B cell (primary cell): ENCODE results near the gene BLM. TPM values are rescaled to one million over a fixed set of nuclear protein-coding genes. Genes with fewer than 3 reads are reported as not detected.

Experiments
- ATAC-seq: fragments of 200-7000 bp; cut with Tn5 transposase; one replicate; pipeline ENCODE4 v1.10.0; 2021; ENCODE audit warnings: low read depth, mild to moderate bottlenecking, moderate number of reproducible peaks, moderate library complexity
- CTCF ChIA-PET: fragments of 350-600 bp; sonication (Branson Sonifier 250); formaldehyde crosslinking; loops from one replicate; lab custom pipeline; 2021; ENCODE audit warnings: antibody characterized with exemption, inconsistent platforms; lab: Charles Lee
- POLR2A ChIA-PET: fragments of 350-600 bp; sonication (Branson Sonifier 250); formaldehyde crosslinking; loops from one replicate; lab custom pipeline; 2021; ENCODE audit warnings: antibody characterized with exemption; lab: Charles Lee
- DNase-seq: peaks from one replicate; pipeline ENCODE4 v3.0.0; 2013
- H2AFZ ChIP-seq: 2 replicates; pipeline ENCODE4 v1.6.1; 2012; ENCODE audit warnings: mild to moderate bottlenecking, low read depth, low read length; ENCODE audit not compliant: insufficient read depth, poor library complexity, severe bottlenecking
- H3K27ac ChIP-seq, 2 donors: 1 replicate in 1 of 2; 2 replicates in 1 of 2; pipeline ENCODE4 v1.5.1; 2012 to 2013; ENCODE audit warnings: low read length in 2 of 2, mild to moderate bottlenecking in 2 of 2, moderate library complexity in 1 of 2
- H3K27me3 ChIP-seq, 4 experiments: fragments of 200-600 bp in 1 of 4; sonication (generic) in 1 of 4; replicated peaks in 1 of 4; 1 replicate in 2 of 4; 2 replicates in 2 of 4; pipeline versions ENCODE4 v1.6.1 to v1.7.0; 2013 to 2016; ENCODE audit warnings: low read length in 3 of 4, mild to moderate bottlenecking in 2 of 4, mixed read lengths in 1 of 4, moderate library complexity in 1 of 4; ENCODE audit not compliant: insufficient read depth in 4 of 4, control insufficient read depth in 3 of 4; ENCODE audit errors: control extremely low read depth in 1 of 4
- H3K36me3 ChIP-seq, 2 experiments: replicated peaks in 1 of 2; 1 replicate in 1 of 2; 2 replicates in 1 of 2; pipeline versions ENCODE4 v1.6.1 to v1.7.1; 2013; ENCODE audit warnings: low read length in 1 of 2; ENCODE audit not compliant: insufficient read depth in 2 of 2, control insufficient read depth in 1 of 2; ENCODE audit errors: control extremely low read depth in 1 of 2, extremely low read depth in 1 of 2
- H3K4me1 ChIP-seq, 2 donors: fragments of 200-600 bp in 1 of 2; sonication (generic) in 1 of 2; 1 replicate in 1 of 2; 2 replicates in 1 of 2; pipeline versions ENCODE4 v1.5.1 to v1.6.1; 2013 to 2017; ENCODE audit warnings: low read length in 2 of 2; ENCODE audit not compliant: control insufficient read depth in 2 of 2, insufficient read depth in 2 of 2
- H3K4me2 ChIP-seq: replicated peaks from 2 replicates; pipeline ENCODE3; 2012; ENCODE audit warnings: mild to moderate bottlenecking, low read depth, low read length; ENCODE audit not compliant: poor library complexity, severe bottlenecking
- H3K4me3 ChIP-seq, 5 experiments: fragments of 200-600 bp in 1 of 5; sonication (generic) in 1 of 5; 1 replicate in 3 of 5; 2 replicates in 2 of 5; pipeline versions ENCODE4 v1.5.1 to v1.7.0; 2011 to 2016; ENCODE audit warnings: low read length in 4 of 5, mild to moderate bottlenecking in 4 of 5, low read depth in 2 of 5, control low read depth in 1 of 5, moderate library complexity in 1 of 5; ENCODE audit not compliant: insufficient read depth in 1 of 5; ENCODE audit errors: control extremely low read depth in 1 of 5, extremely low read depth in 1 of 5
- H3K79me2 ChIP-seq: fragments of 200-600 bp; sonication (generic); one replicate; pipeline ENCODE4 v1.6.0; 2016; ENCODE audit warnings: low read length; ENCODE audit not compliant: control insufficient read depth, insufficient read depth
- H3K9ac ChIP-seq: fragments of 200-600 bp; sonication (generic); 2 replicates; pipeline ENCODE4 v1.6.1; 2017; ENCODE audit warnings: mild to moderate bottlenecking, low read length, moderate library complexity
- H3K9me3 ChIP-seq, 3 donors: one replicate each; pipeline versions ENCODE4 v1.6.1 to v1.7.1; 2013; ENCODE audit warnings: low read length in 2 of 3; ENCODE audit not compliant: control insufficient read depth in 2 of 3, insufficient read depth in 1 of 3; ENCODE audit errors: control extremely low read depth in 1 of 3
- H4K20me1 ChIP-seq: 2 replicates; pipeline ENCODE4 v1.6.0; 2012; ENCODE audit warnings: mild to moderate bottlenecking, low read length; ENCODE audit not compliant: insufficient read depth, control insufficient read depth, poor library complexity, severe bottlenecking
- H3K27ac Mint-ChIP-seq: one replicate; pipeline ENCODE4 v1.8.0; 2021; ENCODE audit warnings: mixed read lengths
- H3K27me3 Mint-ChIP-seq: one replicate; pipeline ENCODE4 v1.8.0; 2021; ENCODE audit warnings: mixed read lengths
- H3K4me1 Mint-ChIP-seq: one replicate; pipeline ENCODE4 v1.8.0; 2021; ENCODE audit warnings: mixed read lengths
- H3K4me3 Mint-ChIP-seq: one replicate; pipeline ENCODE4 v1.8.0; 2021; ENCODE audit warnings: mixed read lengths
- H3K9me3 Mint-ChIP-seq: one replicate; pipeline ENCODE4 v1.8.0; 2022; ENCODE audit warnings: mixed read lengths; ENCODE audit not compliant: insufficient read depth
- CTCF ChIP-seq: fragments of 200-600 bp; IDR thresholded peaks from one replicate; pipeline ENCODE4 v1.8.0; 2022; ENCODE audit warnings: antibody characterized with exemption, mild to moderate bottlenecking
- EZH2 ChIP-seq: IDR thresholded peaks from 2 replicates; pipeline ENCODE4 v1.6.1; 2012; ENCODE audit warnings: borderline replicate concordance, low read depth, mild to moderate bottlenecking, moderate library complexity, low read length; ENCODE audit not compliant: insufficient read depth, poor library complexity, severe bottlenecking
- WGBS: methylation state at CpG from one replicate; pipeline ENCODE4 v1.1.5; 2013; ENCODE audit warnings: missing lambda C conversion rate; ENCODE audit not compliant: insufficient coverage; 5-methylcytosine and 5-hydroxymethylcytosine counted together
- intact Hi-C: fragments of 100-400 bp; cut with micrococcal nuclease; formaldehyde crosslinking; loops from one replicate; pipeline ENCODE4 v1.10.0; 2022
- polyA plus RNA-seq: library from polyadenylated mRNA; depleted of rRNA; stranded (reverse); fragments of >200 nt; gene quantifications from 2 replicates; pipeline ENCODE4 v1.2.3, GENCODE V29; 2012
- total RNA-seq, 2 donors: library from RNA; stranded (reverse); fragments of 120-200 nt in 1 of 2; gene quantifications; 1 replicate in 1 of 2; 2 replicates in 1 of 2; pipeline versions ENCODE4 v1.2.3 to v1.2.4, GENCODE V29; 2013 to 2022

Gene BLM
- total and polyA plus RNA-seq, 2 donors (not counting 1 experiment from before 2014, with no cell fraction given), result 5.2 to 17.4 TPM

- intact Hi-C loops, result no loop called here
- Histone ChIP-seq H3K27me3 (no peaks in the 10 kb centered on the region), H2AFZ (no peak overlapping the region), H3K4me1 (peaks cover 18 to 20% of the 10 kb centered on the region in 2 donors), H3K27ac (no peak overlapping the region), H3K36me3 (no peaks in the 10 kb centered on the region), H3K4me2 (no peak overlapping the region), H4K20me1 (no peaks in the 10 kb centered on the region), H3K79me2 (no peaks in the 10 kb centered on the region), H3K9ac (no peak overlapping the region), H3K9me3 (peaks cover 0 to 12% (median 0%) of the 10 kb centered on the region in 3 donors), H3K4me3 (no peak overlapping the region)
- TF ChIP-seq EZH2 (no peak), CTCF (no peak)
- POLR2A ChIA-PET, result interaction anchor here (0.8 kb wide), 1 partner anchor 13 kb away, joined by 3 read pairs; no protein-coding TSS in a partner anchor
- ATAC-seq, result no peak
- Mint-ChIP-seq H3K9me3 (no peaks in the 10 kb centered on the region), H3K27me3 (peaks cover 3% of the 10 kb centered on the region), H3K27ac (no peak overlapping the region), H3K4me3 (no peak overlapping the region), H3K4me1 (peaks cover 22% of the 10 kb centered on the region)
- WGBS, result 100% methylated on average over 1 of the region's 6 CpGs
- CTCF ChIA-PET, result interaction anchor here (1.1 to 3.0 kb wide), 3 partner anchors 12 to 69 kb away, joined by 3 to 11 read pairs (median 3); no protein-coding TSS in a partner anchor
- no peak for DNase-seq
Observed at GRCh38 chr15:90829126-90829525, 112.0 kb downstream of the BLM start.

- intact Hi-C loops, result no loop called here
- ChIA-PET CTCF (interaction anchor here (0.7 to 3.0 kb wide), 4 partner anchors 13 to 68 kb away, joined by 3 to 11 read pairs (median 4); no protein-coding TSS in a partner anchor), POLR2A (interaction anchor here (0.7 to 1.3 kb wide), 5 partner anchors 8 to 537 kb away, joined by 3 to 7 read pairs (median 3); no protein-coding TSS in a partner anchor)
- no peaks in the 10 kb centered on the region for H3K27me3 ChIP-seq
- peak; percentile 70 for ATAC-seq
- H3K27ac ChIP-seq, result no peak overlapping the region
- H3K4me1 ChIP-seq, result peaks cover 14 to 16% of the 10 kb centered on the region in 2 donors
- TF ChIP-seq CTCF, result no peak
- TF ChIP-seq EZH2, result no peak
- peak overlapping the region; percentile 77 for H3K4me2 ChIP-seq
- WGBS, result 3% methylated on average over 14 of the region's 15 CpGs
- H4K20me1 ChIP-seq, result no peaks in the 10 kb centered on the region
- peaks cover 0 to 12% (median 0%) of the 10 kb centered on the region in 3 donors for H3K9me3 ChIP-seq
- H2AFZ ChIP-seq, result peak overlapping the region; percentile 57
- peak overlapping the region; percentile 79 for H3K4me3 Mint-ChIP-seq
- peak; percentile 53 for DNase-seq
- H3K4me3 ChIP-seq, result peak overlapping the region in 1 of 5 experiments; percentile 6
- no peaks in the 10 kb centered on the region for H3K36me3 ChIP-seq
- peak overlapping the region; percentile 34 for H3K9ac ChIP-seq
- H3K9me3 Mint-ChIP-seq, result no peaks in the 10 kb centered on the region
- peaks cover 18% of the 10 kb centered on the region for H3K4me1 Mint-ChIP-seq
- H3K27ac Mint-ChIP-seq, result peak overlapping the region; percentile 10
- peaks cover 3% of the 10 kb centered on the region for H3K27me3 Mint-ChIP-seq
- no peaks in the 10 kb centered on the region for H3K79me2 ChIP-seq
Observed at GRCh38 chr15:90829942-90830440, 112.8 kb downstream of the BLM start.
